ENCODE data around the gene TSPO. TPM values are rescaled to one million over a fixed set of nuclear protein-coding genes. Genes with fewer than 3 reads are reported as not detected.

TSPO gene
- total and polyA plus RNA-seq, 2 of the 8 experiments (the other 6 are each of a cell fraction or from before 2014, with no cell fraction given) = 19.9 to 51.5 TPM

DNA sequence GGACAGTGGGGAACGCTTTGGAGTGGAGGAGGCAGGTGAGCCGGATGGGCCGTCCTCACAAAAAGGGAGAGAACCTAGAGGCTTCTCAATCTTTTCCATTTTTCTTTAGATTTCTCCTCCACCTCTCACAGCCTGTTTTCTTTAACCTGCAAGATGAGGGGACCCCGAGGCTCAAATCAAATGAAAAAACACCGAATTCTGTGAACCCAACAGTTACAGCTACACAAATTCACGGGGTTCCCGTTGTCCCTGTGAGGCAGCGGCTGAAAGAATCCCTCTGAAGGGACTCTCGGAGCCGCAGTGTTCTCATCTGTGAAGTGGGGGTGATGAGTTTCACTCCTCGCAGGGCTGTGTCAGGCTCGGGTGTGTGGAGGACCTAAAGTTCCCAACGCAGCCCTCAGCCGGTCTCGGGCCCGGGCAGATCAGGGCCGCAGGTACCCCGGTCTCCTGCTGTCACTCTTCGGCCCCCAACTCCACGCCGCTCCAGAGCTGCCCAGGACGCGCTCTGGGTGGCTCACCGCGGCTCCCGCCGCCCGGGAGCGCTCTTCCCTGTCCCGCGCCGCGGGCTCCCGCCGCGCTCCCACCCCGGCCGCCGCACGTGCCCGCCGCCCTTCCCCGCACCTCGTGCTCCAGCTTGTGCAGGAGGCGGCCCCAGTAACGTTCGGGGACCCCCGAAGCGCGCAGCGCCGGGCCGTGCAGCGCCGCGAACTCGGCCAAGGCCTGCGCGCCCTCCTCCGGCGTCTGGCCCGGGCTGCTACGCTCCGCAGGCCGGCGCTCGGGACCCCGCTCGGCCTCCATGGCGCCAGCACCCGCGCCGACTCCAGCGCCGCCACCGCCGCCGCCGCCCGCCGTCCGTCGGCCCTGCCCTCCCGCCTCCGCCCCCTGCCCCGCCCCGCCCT, 35.2 kb downstream of the TSPO start, which contains the start of gene TTLL12:
Gene TTLL12, minus strand, starts transcription at position 863 of the 899 bp plus-strand sequence. Its CDS starts 65 bp downstream, at position 798.
- no peak within 1 kb of the TSS for H2AK5ac ChIP-seq (ENCODE audit: low read depth, low read length)
- H3K4me2 ChIP-seq (ENCODE audit: insufficient read depth in 1 of 2, low read depth in 2 of 2, low read length in 2 of 2) = peak within 1 kb of the TSS; percentile 71 to 87
- H3K79me2 ChIP-seq (ENCODE audit: control insufficient read depth in 1 of 2, insufficient read depth in 2 of 2, low read length in 2 of 2) = peaks cover 0 to 32% of the 10 kb centered on the region in 2 experiments; a peak in 3 of 4 replicates
- H3K4me3 ChIP-seq (ENCODE audit: extremely low read depth in 1 of 4, insufficient read depth in 2 of 4, low read depth in 3 of 4, low read length in 4 of 4) = peak within 1 kb of the TSS; percentile 58 to 88 (median 78)
- peak within 1 kb of the TSS; percentile 39; the same call in 1 of the 2 replicates for H4K8ac ChIP-seq (ENCODE audit: extremely low read depth, insufficient read depth, low read length)
- peak within 1 kb of the TSS; percentile 19 for H3K4ac ChIP-seq (replicated peaks; ENCODE audit: insufficient read length, low read depth, low read length)
- peak within 1 kb of the TSS; percentile 86; the same call in 1 of the 2 replicates for H2AFZ ChIP-seq (ENCODE audit: low read length)
- ChIA-PET CTCF (ENCODE audit: partially characterized antibody) (interaction anchor here (0.9 to 12.4 kb wide), 10 partner anchors 9 to 135 kb away, joined by 3 to 104 read pairs (median 4); no protein-coding TSS in a partner anchor), POLR2A (ENCODE audit: partially characterized antibody) (interaction anchor here (0.6 to 1.6 kb wide), 10 partner anchors 10 to 171 kb away, joined by 3 to 14 read pairs (median 4); partner anchors contain the start of genes BIK, PACSIN2 and TSPO)
- peaks cover 0 to 14% (median 5%) of the 10 kb centered on the region in 4 experiments; a peak in 4 of 7 replicates for H3K4me1 ChIP-seq (replicated peaks in 1 of 4; ENCODE audit: control insufficient read depth in 3 of 4, insufficient read depth in 4 of 4, low read length in 3 of 4)
- H3K79me1 ChIP-seq (ENCODE audit: low read depth, low read length) = peaks cover 10% of the 10 kb centered on the region; the same call in 1 of the 2 replicates
- peak within 1 kb of the TSS; percentile 62; the same call in 1 of the 2 replicates for H3K18ac ChIP-seq (ENCODE audit: extremely low read depth, low read length)
- no peak within 1 kb of the TSS for H3K56ac ChIP-seq (replicated peaks; ENCODE audit: insufficient read length, low read depth, low read length)
- H2BK5ac ChIP-seq (ENCODE audit: low read depth, low read length) = no peak within 1 kb of the TSS; the same call in 1 of the 2 replicates
- no peak within 1 kb of the TSS for H3K23ac ChIP-seq (ENCODE audit: insufficient read length)
- H3K27ac ChIP-seq (ENCODE audit: low read depth, low read length) = peak within 1 kb of the TSS; percentile 85; the same call in 1 of the 2 replicates
- no peak for FAIRE-seq
- H4K20me1 ChIP-seq (replicated peaks in 1 of 2; ENCODE audit: control insufficient read depth in 1 of 2, insufficient read depth in 2 of 2, low read length in 2 of 2) = peaks cover 0 to 11% of the 10 kb centered on the region in 2 experiments
- peaks cover 3 to 11% (median 7%) of the 10 kb centered on the region in 4 experiments; a peak in 5 of 8 replicates for H3K36me3 ChIP-seq (ENCODE audit: control insufficient read depth in 2 of 4, insufficient read depth in 4 of 4, low read length in 3 of 4)
- no peak for DNase-seq (ENCODE audit: low read depth in 1 of 2, low spot score in 2 of 2)
- no peak within 1 kb of the TSS for H3K14ac ChIP-seq (ENCODE audit: insufficient read length)
- no peak within 1 kb of the TSS for H2BK12ac ChIP-seq (ENCODE audit: low read depth, low read length)
- H4K91ac ChIP-seq (replicated peaks; ENCODE audit: insufficient read length, low read length) = peak within 1 kb of the TSS; percentile 3
- H3K9me3 ChIP-seq (ENCODE audit: insufficient read depth in 2 of 2, low read depth in 1 of 2, low read length in 1 of 2) = no peaks in the 10 kb centered on the region
- 1% methylated on average over 26 of the region's 87 CpGs; no CpG with 5 or more reads in 1 of the 2 experiments for WGBS, 2 experiments (ENCODE audit: extremely low coverage in 1 of 2, insufficient coverage in 1 of 2, insufficient read length in 1 of 2, insufficient replicate concordance in 2 of 2, low coverage in 1 of 2, low lambda C conversion rate in 2 of 2, missing lambda C conversion rate in 1 of 2)
- H4K5ac ChIP-seq (ENCODE audit: insufficient read length, low read depth, low read length) = peak within 1 kb of the TSS; percentile 69
- H3K23me2 ChIP-seq (ENCODE audit: low read depth, low read length) = peaks cover 7% of the 10 kb centered on the region; the same call in 1 of the 2 replicates
- no peaks in the 10 kb centered on the region; a peak in 1 of 7 replicates for H3K27me3 ChIP-seq (replicated peaks in 1 of 4; ENCODE audit: control insufficient read depth in 3 of 4, extremely low read depth in 1 of 4, insufficient read depth in 3 of 4, low read length in 3 of 4)
- no peak within 1 kb of the TSS for H2BK15ac ChIP-seq (ENCODE audit: low read length)
- H2BK120ac ChIP-seq (replicated peaks; ENCODE audit: low read depth, low read length) = no peak within 1 kb of the TSS
- no peak within 1 kb of the TSS for H2BK20ac ChIP-seq (ENCODE audit: low read length)
- peak within 1 kb of the TSS; percentile 64 to 94 (median 76) for H3K9ac ChIP-seq (replicated peaks in 1 of 4; ENCODE audit: extremely low read depth in 1 of 4, low read depth in 3 of 4, low read length in 3 of 4)
- TF ChIP-seq RXRA (IDR thresholded peaks at IDR 0.05; ENCODE audit: insufficient read depth, low read depth, low read length) = no peak
- no peak for TF ChIP-seq FOSL1 (IDR thresholded peaks at IDR 0.05; ENCODE audit: insufficient read depth, low read depth, low read length)
- TF ChIP-seq POLR2A (IDR thresholded peaks at IDR 0.05; ENCODE audit: control extremely low read depth in 1 of 2, low read depth in 2 of 2, low read length in 2 of 2) = peak in 1 of 2 experiments; percentile 48; a peak in 2 of 3 replicates
- TF ChIP-seq SIN3A (conservative IDR thresholded peaks at IDR 0.05 in 1 of 2, IDR thresholded peaks at IDR 0.05 in 1 of 2; ENCODE audit: low read depth in 1 of 2, low read length in 2 of 2) = peak in 1 of 2 experiments; percentile 39; a peak in 1 of 4 replicates
- peak; percentile 53 for TF ChIP-seq KDM4A (IDR thresholded peaks at IDR 0.05; ENCODE audit: low read depth, low read length, severe bottlenecking)
- TF ChIP-seq GTF2F1 (IDR thresholded peaks at IDR 0.05; ENCODE audit: borderline replicate concordance, low read depth, low read length) = no peak
- peak; percentile 83 for TF ChIP-seq PHF8 (conservative IDR thresholded peaks at IDR 0.05; ENCODE audit: low read depth, low read length)
- 0 out of 2 replicates have a peak, but pooled peaks have one; percentile 39 for TF ChIP-seq RBBP5 (IDR thresholded peaks at IDR 0.05; ENCODE audit: borderline replicate concordance, low read depth, low read length)
- peak in 1 of 2 experiments; percentile 33; a peak in 1 of 4 replicates for TF ChIP-seq HDAC2 (IDR thresholded peaks at IDR 0.05; ENCODE audit: borderline replicate concordance in 1 of 2, low read depth in 2 of 2, low read length in 2 of 2)

Data from H1 (cell line).